ENCODE measurements around the gene CCDC112. TPM values are rescaled to one million over a fixed set of nuclear protein-coding genes. Genes with fewer than 3 reads are reported as not detected.

The CCDC112 gene
- polyA plus RNA-seq, 1 donor (not counting 4 experiments of a cell fraction or from before 2014, with no cell fraction given) = 4.0 TPM

- Histone ChIP-seq H3K79me2 (ENCODE audit: control insufficient read depth, insufficient read depth, low read length) (no peaks in the 10 kb centered on the region), H3K9me3 (ENCODE audit: control insufficient read depth, low read depth, low read length) (no peaks in the 10 kb centered on the region), H3K27me3 (ENCODE audit: control insufficient read depth, extremely low read depth, insufficient read depth, low read length) (no peaks in the 10 kb centered on the region), H3K4me3 (ENCODE audit: control insufficient read depth in 2 of 3, extremely low read depth in 1 of 3, insufficient read depth in 2 of 3, low read depth in 1 of 3, low read length in 3 of 3) (no peak overlapping the region), H3K27ac (ENCODE audit: control insufficient read depth, insufficient read depth, low read length) (no peak overlapping the region), H4K20me1 (ENCODE audit: control insufficient read depth, extremely low read depth, insufficient read depth, low read length) (no peaks in the 10 kb centered on the region), H3K9ac (ENCODE audit: control insufficient read depth, extremely low read depth, insufficient read depth, low read length) (no peak overlapping the region), H3K36me3 (ENCODE audit: control insufficient read depth in 2 of 2, extremely low read depth in 1 of 2, insufficient read depth in 2 of 2, low read length in 2 of 2) (no peaks in the 10 kb centered on the region), H3K9me1 (ENCODE audit: control insufficient read depth, extremely low read depth, insufficient read depth, low read length) (no peaks in the 10 kb centered on the region), H2AFZ (ENCODE audit: control insufficient read depth, low read length) (no peak overlapping the region), H3K4me1 (ENCODE audit: control insufficient read depth, extremely low read depth, insufficient read depth, low read length) (no peaks in the 10 kb centered on the region), H3K4me2 (ENCODE audit: control insufficient read depth, extremely low read depth, insufficient read depth, low read depth, low read length) (no peak overlapping the region)
- TF ChIP-seq EZH2 (IDR thresholded peaks at IDR 0.05; ENCODE audit: low read length) = no peak
- TF ChIP-seq CTCF (optimal IDR thresholded peaks at IDR 0.05 in 1 of 3, IDR thresholded peaks at IDR 0.05 in 1 of 3, conservative IDR thresholded peaks at IDR 0.05 in 1 of 3; ENCODE audit: extremely low read depth in 1 of 3, insufficient read depth in 2 of 3, low read length in 3 of 3) = no peak
- dilution Hi-C loops (cut with MboI; ENCODE audit: extremely low pct_ligation_motif_present, low sequenced_read_pairs) = no loop called here
- FAIRE-seq = no peak
- DNase-seq (ENCODE audit: low read depth, low spot score) = no peak
These were observed 36.7 kb upstream of the CCDC112 start for GRCh38 chr5:115333164-115333563.

- Histone ChIP-seq H3K4me2 (ENCODE audit: control insufficient read depth, extremely low read depth, insufficient read depth, low read depth, low read length) (no peak overlapping the region), H3K27me3 (ENCODE audit: control insufficient read depth, extremely low read depth, insufficient read depth, low read length) (no peaks in the 10 kb centered on the region), H3K79me2 (ENCODE audit: control insufficient read depth, insufficient read depth, low read length) (no peaks in the 10 kb centered on the region), H3K9me1 (ENCODE audit: control insufficient read depth, extremely low read depth, insufficient read depth, low read length) (no peaks in the 10 kb centered on the region), H3K36me3 (ENCODE audit: control insufficient read depth in 2 of 2, extremely low read depth in 1 of 2, insufficient read depth in 2 of 2, low read length in 2 of 2) (no peaks in the 10 kb centered on the region), H3K9ac (ENCODE audit: control insufficient read depth, extremely low read depth, insufficient read depth, low read length) (no peak overlapping the region), H3K9me3 (ENCODE audit: control insufficient read depth, low read depth, low read length) (no peaks in the 10 kb centered on the region), H3K27ac (ENCODE audit: control insufficient read depth, insufficient read depth, low read length) (no peak overlapping the region), H3K4me1 (ENCODE audit: control insufficient read depth, extremely low read depth, insufficient read depth, low read length) (no peaks in the 10 kb centered on the region), H3K4me3 (ENCODE audit: control insufficient read depth in 2 of 3, extremely low read depth in 1 of 3, insufficient read depth in 2 of 3, low read depth in 1 of 3, low read length in 3 of 3) (no peak overlapping the region), H2AFZ (ENCODE audit: control insufficient read depth, low read length) (no peak overlapping the region), H4K20me1 (ENCODE audit: control insufficient read depth, extremely low read depth, insufficient read depth, low read length) (no peaks in the 10 kb centered on the region)
- dilution Hi-C loops (cut with MboI; ENCODE audit: extremely low pct_ligation_motif_present, low sequenced_read_pairs) = no loop called here
- TF ChIP-seq CTCF (optimal IDR thresholded peaks at IDR 0.05 in 1 of 3, IDR thresholded peaks at IDR 0.05 in 1 of 3, conservative IDR thresholded peaks at IDR 0.05 in 1 of 3; ENCODE audit: extremely low read depth in 1 of 3, insufficient read depth in 2 of 3, low read length in 3 of 3) = no peak
- no peak for TF ChIP-seq EZH2 (IDR thresholded peaks at IDR 0.05; ENCODE audit: low read length)
- DNase-seq (ENCODE audit: low read depth, low spot score) (no peak), FAIRE-seq (no peak)
These were observed 34.4 kb upstream of the CCDC112 start for GRCh38 chr5:115330830-115331229.

Measured in keratinocyte (primary cell).